Loucy (cell line): ENCODE measurements around the gene AMELX.

ENCODE experiments used
- H2AFZ ChIP-seq: fragments of 200-600 bp; sonication (generic); 2 replicates; pipeline ENCODE4 v1.6.0; 2016; ENCODE audit warnings: antibody characterized with exemption, mild to moderate bottlenecking, low read length, moderate library complexity
- H3F3A ChIP-seq: fragments of 200-600 bp; 2 replicates; pipeline ENCODE4 v1.6.0; 2016; ENCODE audit warnings: antibody characterized with exemption, low read depth, mild to moderate bottlenecking
- H3K27me3 ChIP-seq: fragments of 200-600 bp; sonication (generic); 2 replicates; pipeline ENCODE4 v1.6.1; 2014; ENCODE audit warnings: low read length, mild to moderate bottlenecking; ENCODE audit not compliant: insufficient read depth, poor library complexity, severe bottlenecking
- H3K36me3 ChIP-seq: fragments of 200-600 bp; sonication (generic); 2 replicates; pipeline ENCODE4 v1.6.1; 2016; ENCODE audit warnings: low read length; ENCODE audit not compliant: insufficient read depth
- H3K4me1 ChIP-seq: fragments of 200-600 bp; sonication (generic); 2 replicates; pipeline ENCODE4 v1.5.1; 2014; ENCODE audit warnings: low read length, mild to moderate bottlenecking; ENCODE audit not compliant: insufficient read depth, poor library complexity, severe bottlenecking
- H3K4me2 ChIP-seq: fragments of 200-600 bp; sonication (generic); 2 replicates; pipeline ENCODE4 v1.6.0; 2014; ENCODE audit warnings: antibody characterized with exemption, low read length, low read depth, mild to moderate bottlenecking; ENCODE audit not compliant: poor library complexity, severe bottlenecking
- H3K4me3 ChIP-seq: fragments of 200-600 bp; sonication (generic); 2 replicates; pipeline ENCODE4 v1.5.1; 2014; ENCODE audit warnings: low read length, mild to moderate bottlenecking, mixed read lengths; ENCODE audit not compliant: poor library complexity, severe bottlenecking
- H3K79me2 ChIP-seq: fragments of 200-600 bp; sonication (generic); 2 replicates; pipeline ENCODE4 v1.6.1; 2014; ENCODE audit warnings: low read length; ENCODE audit not compliant: insufficient read depth
- H3K9ac ChIP-seq: fragments of 200-600 bp; sonication (generic); 2 replicates; pipeline ENCODE4 v1.6.0; 2014; ENCODE audit warnings: mild to moderate bottlenecking, low read depth, low read length, moderate library complexity; ENCODE audit not compliant: poor library complexity, severe bottlenecking
- H3K9me2 ChIP-seq: fragments of 200-600 bp; sonication (generic); replicated peaks from 2 replicates; pipeline ENCODE4 v1.6.1; 2016; ENCODE audit warnings: low read depth, low read length, mixed read lengths
- H3K9me3 ChIP-seq: fragments of 200-600 bp; sonication (generic); 2 replicates; pipeline ENCODE4 v1.6.1; 2014; ENCODE audit warnings: mild to moderate bottlenecking, antibody characterized with exemption, low read length, low read depth; ENCODE audit not compliant: insufficient read depth
- H4K20me1 ChIP-seq: fragments of 200-600 bp; sonication (generic); 2 replicates; pipeline ENCODE4 v1.6.0; 2014; ENCODE audit warnings: antibody characterized with exemption, low read length, mild to moderate bottlenecking; ENCODE audit not compliant: insufficient read depth, poor library complexity, severe bottlenecking
- EZH2phosphoT487 ChIP-seq: fragments of 200-600 bp; IDR thresholded peaks from 2 replicates; pipeline ENCODE4 v1.6.1; 2018; ENCODE audit warnings: antibody characterized with exemption, mild to moderate bottlenecking, moderate library complexity, borderline replicate concordance
- TF ChIP-seq, protein P1 (sequence below): fragments of 200-600 bp; sonication (generic); conservative IDR thresholded peaks from 2 replicates; pipeline ENCODE4 v1.5.1; 2014; ENCODE audit warnings: mild to moderate bottlenecking, antibody characterized with exemption, low read length

The AMELX gene

DNA sequence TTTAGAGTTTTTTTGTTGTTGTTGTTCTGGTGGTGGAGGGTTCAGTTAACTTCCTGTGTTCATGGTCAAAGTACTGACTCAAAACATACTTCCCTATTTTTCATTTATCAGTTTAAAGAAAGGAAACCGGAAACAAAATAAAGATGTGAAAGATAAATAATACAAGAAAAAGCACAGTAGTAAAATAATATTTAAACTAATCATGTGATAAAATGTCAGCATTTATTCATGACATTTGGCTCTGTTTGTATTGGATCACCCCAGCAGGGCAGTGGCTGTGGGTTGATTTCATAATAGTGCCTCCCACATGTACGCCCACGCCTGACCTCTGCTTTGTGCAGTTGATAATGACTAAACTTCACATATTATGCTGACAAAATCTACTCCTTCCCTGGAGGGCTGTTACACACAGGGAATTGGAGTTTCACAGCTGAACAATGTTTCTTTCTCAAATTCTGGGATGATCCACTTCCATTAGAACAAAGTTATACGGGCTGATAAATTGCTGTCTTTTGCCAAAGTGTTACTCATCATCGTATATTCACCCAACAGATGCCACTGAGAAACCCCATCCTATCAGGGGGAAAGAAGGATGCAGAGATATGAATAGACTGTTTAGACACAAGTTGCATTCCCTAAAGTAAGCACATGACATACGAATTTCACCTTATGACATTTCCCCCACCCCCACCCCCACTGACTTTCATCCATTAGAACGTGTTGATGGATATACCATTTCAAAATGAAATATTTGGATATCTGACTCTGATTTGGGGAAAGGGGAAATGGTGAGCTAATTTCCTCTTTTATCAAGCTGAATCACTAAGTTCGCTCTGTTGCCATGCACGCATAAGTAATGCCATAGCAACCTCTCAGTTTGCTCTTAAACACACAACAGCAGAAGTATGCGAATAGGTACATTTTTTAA, 48.3 kb downstream of the AMELX start:
- no peaks in the 10 kb centered on the region for H3K9me3 ChIP-seq
- TF ChIP-seq, protein P1, sequence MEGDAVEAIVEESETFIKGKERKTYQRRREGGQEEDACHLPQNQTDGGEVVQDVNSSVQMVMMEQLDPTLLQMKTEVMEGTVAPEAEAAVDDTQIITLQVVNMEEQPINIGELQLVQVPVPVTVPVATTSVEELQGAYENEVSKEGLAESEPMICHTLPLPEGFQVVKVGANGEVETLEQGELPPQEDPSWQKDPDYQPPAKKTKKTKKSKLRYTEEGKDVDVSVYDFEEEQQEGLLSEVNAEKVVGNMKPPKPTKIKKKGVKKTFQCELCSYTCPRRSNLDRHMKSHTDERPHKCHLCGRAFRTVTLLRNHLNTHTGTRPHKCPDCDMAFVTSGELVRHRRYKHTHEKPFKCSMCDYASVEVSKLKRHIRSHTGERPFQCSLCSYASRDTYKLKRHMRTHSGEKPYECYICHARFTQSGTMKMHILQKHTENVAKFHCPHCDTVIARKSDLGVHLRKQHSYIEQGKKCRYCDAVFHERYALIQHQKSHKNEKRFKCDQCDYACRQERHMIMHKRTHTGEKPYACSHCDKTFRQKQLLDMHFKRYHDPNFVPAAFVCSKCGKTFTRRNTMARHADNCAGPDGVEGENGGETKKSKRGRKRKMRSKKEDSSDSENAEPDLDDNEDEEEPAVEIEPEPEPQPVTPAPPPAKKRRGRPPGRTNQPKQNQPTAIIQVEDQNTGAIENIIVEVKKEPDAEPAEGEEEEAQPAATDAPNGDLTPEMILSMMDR: no peak
- TF ChIP-seq EZH2phosphoT487: no peak
- H3K79me2 ChIP-seq: no peaks in the 10 kb centered on the region
- no peaks in the 10 kb centered on the region for H3F3A ChIP-seq
- no peak overlapping the region for H2AFZ ChIP-seq
- H3K27me3 ChIP-seq: no peaks in the 10 kb centered on the region
- H4K20me1 ChIP-seq: no peaks in the 10 kb centered on the region
- H3K9ac ChIP-seq: no peak overlapping the region
- H3K9me2 ChIP-seq: no peaks in the 10 kb centered on the region
- no peak overlapping the region for H3K4me2 ChIP-seq
- H3K36me3 ChIP-seq: no peaks in the 10 kb centered on the region
- no peaks in the 10 kb centered on the region for H3K4me1 ChIP-seq
- H3K4me3 ChIP-seq: no peak overlapping the region

DNA sequence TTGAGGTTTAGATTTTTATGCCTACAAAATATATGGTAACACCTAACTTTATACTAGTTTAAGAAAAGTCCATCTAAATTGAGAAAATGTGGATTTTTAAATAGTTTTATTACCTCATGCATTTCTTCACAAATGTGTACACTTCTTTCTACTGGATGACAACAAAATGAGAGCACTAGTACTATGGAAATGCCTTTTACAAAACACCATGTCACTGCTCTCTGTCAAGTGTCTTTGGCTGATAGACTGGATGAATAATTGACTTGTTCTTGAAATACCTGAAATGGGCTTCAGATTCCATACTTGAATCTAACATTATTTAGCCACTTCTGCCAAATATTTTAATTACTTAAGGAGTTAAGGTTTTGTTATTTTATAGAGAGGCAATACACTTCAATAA, 49.5 kb downstream of the AMELX start:
- Histone ChIP-seq H3K79me2 (no peaks in the 10 kb centered on the region), H3K9me3 (no peaks in the 10 kb centered on the region), H3K36me3 (no peaks in the 10 kb centered on the region), H4K20me1 (no peaks in the 10 kb centered on the region), H3K27me3 (no peaks in the 10 kb centered on the region), H3K4me2 (no peak overlapping the region), H3K9me2 (no peaks in the 10 kb centered on the region), H3K9ac (no peak overlapping the region), H3K4me3 (no peak overlapping the region), H2AFZ (no peak overlapping the region), H3F3A (no peaks in the 10 kb centered on the region), H3K4me1 (no peaks in the 10 kb centered on the region)
- TF ChIP-seq, protein P1: no peak
- no peak for TF ChIP-seq EZH2phosphoT487

DNA sequence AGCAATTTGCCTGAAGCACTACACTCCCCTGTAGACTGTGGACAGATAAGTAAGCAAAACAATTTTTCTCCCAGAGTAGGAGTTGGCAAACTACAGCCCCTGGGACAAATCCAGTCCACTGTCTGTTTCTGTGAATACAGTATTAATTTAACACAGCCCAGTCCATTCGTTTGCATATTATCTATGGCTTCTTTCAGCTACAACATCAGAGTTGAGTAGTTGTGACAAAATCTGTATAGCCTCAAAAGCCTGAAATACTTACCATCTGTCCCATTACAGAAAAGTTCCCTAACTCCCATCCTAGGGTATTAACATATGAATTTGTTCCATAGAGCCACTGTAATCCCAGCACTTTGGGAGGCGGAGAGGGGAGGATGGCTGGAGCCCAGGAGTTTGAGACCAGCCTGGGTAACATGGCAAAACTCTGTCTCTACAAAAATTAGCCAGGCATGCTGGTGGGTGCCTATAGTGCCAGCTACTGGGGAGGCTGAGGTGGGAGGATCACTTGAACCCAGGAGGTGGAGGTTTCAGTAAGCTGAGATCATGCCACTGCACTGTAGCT, 53.0 kb downstream of the AMELX start:
- no peaks in the 10 kb centered on the region for H3K9me3 ChIP-seq
- no peaks in the 10 kb centered on the region for H3K9me2 ChIP-seq
- H3K4me3 ChIP-seq: no peak overlapping the region
- no peaks in the 10 kb centered on the region for H3K27me3 ChIP-seq
- H4K20me1 ChIP-seq: no peaks in the 10 kb centered on the region
- H3K4me2 ChIP-seq: no peak overlapping the region
- H3K36me3 ChIP-seq: no peaks in the 10 kb centered on the region
- peaks cover 2% of the 10 kb centered on the region for H3K4me1 ChIP-seq
- H3K9ac ChIP-seq: no peak overlapping the region
- no peaks in the 10 kb centered on the region for H3F3A ChIP-seq
- TF ChIP-seq, protein P1: no peak
- no peak for TF ChIP-seq EZH2phosphoT487
- H2AFZ ChIP-seq: no peak overlapping the region
- H3K79me2 ChIP-seq: no peaks in the 10 kb centered on the region
